HG03521 (cell line): ENCODE results near the gene CFHR3.
"Not testable (repeated sequence)": the region's sequence is repeated elsewhere in the genome, so short reads cannot be mapped to it uniquely, and the experiment has no call there.

Source experiments
- ATAC-seq: cut with Tn5 transposase; IDR thresholded peaks from one replicate; pipeline ENCODE4 v1.9.1; 2021; ENCODE audit warnings: mild to moderate bottlenecking, moderate library complexity; ENCODE audit not compliant: unreplicated experiment

The CFHR3 gene

GRCh38 chr1:196774603-196775002 lies at the start of gene CFHR3:
CFHR3 (plus strand) TSS chr1:196774840; CDS start chr1:196774887, 47 bp downstream.
- peak; percentile 98 for ATAC-seq

GRCh38 chr1:196732526-196732925 lies 42.1 kb upstream of the CFHR3 start:
- ATAC-seq, result no peak

GRCh38 chr1:196733091-196733970 lies 41.3 kb upstream of the CFHR3 start:
- ATAC-seq, result no peak

GRCh38 chr1:196734006-196734405 lies 40.6 kb upstream of the CFHR3 start:
- ATAC-seq, result no peak

- ATAC-seq, result no peak
These were observed 40.2 kb upstream of the CFHR3 start for GRCh38 chr1:196734460-196734859.

GRCh38 chr1:196738730-196739129 lies 35.9 kb upstream of the CFHR3 start:
- no peak for ATAC-seq

- ATAC-seq, result peak; percentile 85
These were observed 31.4 kb upstream of the CFHR3 start for GRCh38 chr1:196743244-196743643.

GRCh38 chr1:196765019-196765740 lies 9.5 kb upstream of the CFHR3 start:
- not testable (repeated sequence) for ATAC-seq

GRCh38 chr1:196769823-196770222 lies 4.8 kb upstream of the CFHR3 start:
- ATAC-seq, result not testable (repeated sequence)

GRCh38 chr1:196773713-196774112 lies 927 bp upstream of the CFHR3 start:
- no peak for ATAC-seq

GRCh38 chr1:196774175-196774574 lies 465 bp upstream of the CFHR3 start:
- no peak for ATAC-seq

- ATAC-seq, result no peak
These were observed 3.0 kb downstream of the CFHR3 start for GRCh38 chr1:196777603-196778002.

- no peak for ATAC-seq
These were observed 4.5 kb downstream of the CFHR3 start for GRCh38 chr1:196779093-196779492.

- not testable (repeated sequence) for ATAC-seq
These were observed 16.6 kb downstream of the CFHR3 start for GRCh38 chr1:196791252-196791651.

GRCh38 chr1:196794103-196794502 lies 19.5 kb downstream of the CFHR3 start:
- not testable (repeated sequence) for ATAC-seq

- ATAC-seq, result no peak
These were observed 23.3 kb downstream of the CFHR3 start for GRCh38 chr1:196797891-196798290.

- ATAC-seq, result not testable (repeated sequence)
These were observed 27.3 kb downstream of the CFHR3 start for GRCh38 chr1:196801920-196802319.

GRCh38 chr1:196808529-196809235 lies 34.0 kb downstream of the CFHR3 start:
- no peak for ATAC-seq

GRCh38 chr1:196817442-196817841 lies 42.8 kb downstream of the CFHR3 start:
- ATAC-seq, result not testable (repeated sequence)

GRCh38 chr1:196819531-196819930 lies 44.9 kb downstream of the CFHR3 start, which contains the start of gene CFHR1:
CFHR1 (plus strand) TSS chr1:196819731; CDS start chr1:196819845, 114 bp downstream.
- ATAC-seq, result not testable (repeated sequence)

GRCh38 chr1:196827860-196828259 lies 53.2 kb downstream of the CFHR3 start:
- ATAC-seq, result not testable (repeated sequence)
